VCaP (cell line): Measurements from ENCODE around the gene PIP4K2A.

Experiments used
- H3K27ac ChIP-seq: fragments of 450-650 bp; 2 replicates; pipeline ENCODE4 v1.5.1; 2017
- CTCF ChIP-seq: fragments of 450-650 bp; conservative IDR thresholded peaks from 2 replicates; pipeline ENCODE4 v1.5.1; 2017; ENCODE audit warnings: mild to moderate bottlenecking, moderate library complexity

PIP4K2A gene

GRCh38 chr10:22644222-22644621 is 70.2 kb downstream of the PIP4K2A start:
- no peak overlapping the region for H3K27ac ChIP-seq
- no peak for TF ChIP-seq CTCF

DNA sequence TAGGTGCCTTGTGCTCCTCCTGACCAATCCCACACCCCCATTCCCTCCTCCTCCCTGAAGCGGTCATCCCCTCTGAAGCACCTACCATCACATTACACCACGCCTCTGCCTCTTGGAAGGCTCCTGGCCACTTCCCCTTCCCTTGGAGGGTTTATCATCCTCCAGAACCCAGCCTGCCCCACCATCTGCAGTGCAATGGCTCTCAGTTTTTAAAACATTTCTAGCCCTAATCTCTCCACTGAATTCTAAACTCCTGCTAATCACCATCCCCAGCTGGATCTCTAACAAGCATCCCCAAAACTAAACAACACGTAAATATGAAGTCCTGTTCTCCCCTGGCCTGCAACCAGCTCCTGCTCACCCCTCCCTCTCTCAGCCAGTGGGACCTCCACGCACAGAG is 70.6 kb downstream of the PIP4K2A start:
- H3K27ac ChIP-seq, result no peak overlapping the region
- TF ChIP-seq CTCF, result no peak

- H3K27ac ChIP-seq, result no peak overlapping the region
- TF ChIP-seq CTCF, result no peak
These were observed 71.3 kb downstream of the PIP4K2A start for GRCh38 chr10:22643116-22643515.

DNA sequence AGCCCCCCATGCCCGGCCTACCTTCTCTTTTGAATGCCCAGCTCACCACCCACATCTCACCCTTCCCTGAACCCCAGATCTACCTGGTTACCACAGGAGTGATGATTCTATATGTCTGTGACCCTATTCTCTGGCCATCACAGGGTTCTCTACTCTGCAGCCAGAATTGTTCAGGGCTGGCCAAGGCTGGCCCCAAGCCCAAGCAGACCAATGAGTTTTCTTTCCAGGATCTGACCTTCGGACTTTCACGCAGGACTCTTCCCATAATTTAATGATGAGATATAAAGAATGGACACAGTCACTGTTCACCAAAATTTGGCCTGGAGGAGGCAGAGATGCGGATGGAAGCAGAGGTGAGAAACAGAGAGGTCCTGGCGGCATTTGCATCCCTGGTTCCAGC is 72.6 kb downstream of the PIP4K2A start:
- H3K27ac ChIP-seq, result no peak overlapping the region
- TF ChIP-seq CTCF, result no peak

DNA sequence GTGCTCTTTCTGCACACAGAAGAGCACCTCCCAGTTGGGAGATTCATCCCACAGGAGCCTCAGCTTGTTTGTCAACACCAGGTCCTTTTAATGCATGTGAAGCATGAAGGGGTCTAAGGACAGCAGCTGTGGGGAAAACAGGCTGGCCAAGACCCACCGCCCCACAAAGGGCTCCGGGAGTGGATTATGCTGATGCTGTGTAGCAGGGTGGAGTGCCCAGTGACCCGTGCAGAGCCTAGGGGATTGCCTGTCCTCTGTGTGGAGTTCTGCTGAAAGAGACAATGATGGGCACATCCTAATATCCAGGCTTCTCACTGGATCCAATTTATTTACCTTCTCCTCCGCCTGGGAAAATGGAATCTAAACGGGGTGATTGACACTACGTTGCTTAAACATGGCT is 74.0 kb downstream of the PIP4K2A start:
- TF ChIP-seq CTCF, result no peak
- no peak overlapping the region for H3K27ac ChIP-seq

GRCh38 chr10:22638863-22639262 is 75.5 kb downstream of the PIP4K2A start:
- TF ChIP-seq CTCF, result no peak
- no peak overlapping the region for H3K27ac ChIP-seq

GRCh38 chr10:22637491-22637890 is 76.9 kb downstream of the PIP4K2A start:
- no peak overlapping the region for H3K27ac ChIP-seq
- no peak for TF ChIP-seq CTCF

- no peak overlapping the region for H3K27ac ChIP-seq
- TF ChIP-seq CTCF, result no peak
These were observed 78.7 kb downstream of the PIP4K2A start for GRCh38 chr10:22635650-22636049.
